ENCODE results near the gene SLC46A3. TPM values are rescaled to one million over a fixed set of nuclear protein-coding genes. Genes with fewer than 3 reads are reported as not detected.
"Not testable (repeated sequence)": the region's sequence is repeated elsewhere in the genome, so short reads cannot be mapped to it uniquely, and the experiment has no call there.

Gene SLC46A3
- total RNA-seq, 2 donors from 2014 or later, result 6.6 to 11.7 TPM

GRCh38 chr13:28685892-28686291, 32.9 kb downstream of the SLC46A3 start:
- ATAC-seq (no peak), DNase-seq (no peak)
- no peak overlapping the region for H3K4me3 ChIP-seq
- intact Hi-C loops (cut with DNase I), result no loop called here
- H3K9me3 ChIP-seq, result no peaks in the 10 kb centered on the region
- no peaks in the 10 kb centered on the region for H3K27me3 ChIP-seq
- no peak overlapping the region for H3K27ac ChIP-seq
- no peaks in the 10 kb centered on the region for H3K36me3 ChIP-seq (replicated peaks in 1 of 2; ENCODE audit: insufficient read depth in 1 of 2, low read depth in 2 of 2)
- H3K4me1 ChIP-seq, result no peaks in the 10 kb centered on the region
- WGBS, 2 donors, result 67 to 75% methylated on average over 3 of the region's 3 CpGs
- TF ChIP-seq CTCF (IDR thresholded peaks at IDR 0.05) (no peak), POLR2A (IDR thresholded peaks at IDR 0.05) (no peak)

GRCh38 chr13:28685114-28685513, 33.7 kb downstream of the SLC46A3 start:
- no peak for ATAC-seq
- Histone ChIP-seq H3K27me3 (no peaks in the 10 kb centered on the region), H3K4me1 (no peaks in the 10 kb centered on the region), H3K4me3 (no peak overlapping the region), H3K36me3 (replicated peaks in 1 of 2; ENCODE audit: insufficient read depth in 1 of 2, low read depth in 2 of 2) (no peaks in the 10 kb centered on the region), H3K9me3 (no peaks in the 10 kb centered on the region), H3K27ac (no peak overlapping the region)
- no peak for TF ChIP-seq CTCF (IDR thresholded peaks at IDR 0.05)
- no peak for TF ChIP-seq POLR2A (IDR thresholded peaks at IDR 0.05)
- 89 to 95% methylated on average over 3 to 12 of the region's 12 CpGs for WGBS, 2 donors
- DNase-seq, result no peak
- intact Hi-C loops (cut with DNase I), result no loop called here

GRCh38 chr13:28684257-28684656, 34.5 kb downstream of the SLC46A3 start:
- ATAC-seq, result no peak
- Histone ChIP-seq H3K36me3 (replicated peaks in 1 of 2; ENCODE audit: insufficient read depth in 1 of 2, low read depth in 2 of 2) (no peaks in the 10 kb centered on the region), H3K27ac (no peak overlapping the region), H3K27me3 (no peaks in the 10 kb centered on the region), H3K4me1 (no peaks in the 10 kb centered on the region), H3K9me3 (no peaks in the 10 kb centered on the region), H3K4me3 (no peak overlapping the region)
- no peak for TF ChIP-seq POLR2A (IDR thresholded peaks at IDR 0.05)
- no peak for TF ChIP-seq CTCF (IDR thresholded peaks at IDR 0.05)
- 47 to 50% methylated on average over 5 to 7 of the region's 7 CpGs for WGBS, 2 donors
- no peak for DNase-seq
- intact Hi-C loops (cut with DNase I), result no loop called here

- H3K4me1 ChIP-seq; H3K36me3 ChIP-seq (replicated peaks in 1 of 2; ENCODE audit: insufficient read depth in 1 of 2, low read depth in 2 of 2); DNase-seq; H3K27me3 ChIP-seq; ATAC-seq; H3K4me3 ChIP-seq; H3K9me3 ChIP-seq; H3K27ac ChIP-seq; intact Hi-C loops (cut with DNase I): not testable (repeated sequence)
- WGBS, 2 donors, result 78 to 84% methylated on average over 8 of the region's 8 CpGs
Observed at GRCh38 chr13:28683169-28683568, 35.6 kb downstream of the SLC46A3 start.

- Histone ChIP-seq H3K4me1 (no peaks in the 10 kb centered on the region), H3K4me3 (no peak overlapping the region), H3K27ac (no peak overlapping the region), H3K36me3 (replicated peaks in 1 of 2; ENCODE audit: insufficient read depth in 1 of 2, low read depth in 2 of 2) (peaks cover 0 to 8% of the 10 kb centered on the region in 2 donors), H3K27me3 (no peaks in the 10 kb centered on the region), H3K9me3 (no peaks in the 10 kb centered on the region)
- no peak for TF ChIP-seq CTCF (IDR thresholded peaks at IDR 0.05)
- no peak for TF ChIP-seq POLR2A (IDR thresholded peaks at IDR 0.05)
- DNase-seq, result no peak
- ATAC-seq, result no peak
- intact Hi-C loops (cut with DNase I), result no loop called here
- 84 to 88% methylated on average over 2 of the region's 2 CpGs for WGBS, 2 donors
Observed at GRCh38 chr13:28680541-28680940, 38.2 kb downstream of the SLC46A3 start.

All from body of pancreas (tissue), 4 donors.